Skeletal muscle tissue (tissue), 4 donors: ENCODE data around the gene POU6F2. TPM values are rescaled to one million over a fixed set of nuclear protein-coding genes. Genes with fewer than 3 reads are reported as not detected.

ENCODE experiments used
- H3K27ac ChIP-seq: one replicate; pipeline ENCODE4 v1.7.0; 2013; ENCODE audit warnings: mild to moderate bottlenecking, low read depth, low read length, inconsistent platforms
- H3K27me3 ChIP-seq, 3 donors: one replicate each; pipeline ENCODE4 v1.7.0; 2013; ENCODE audit warnings: low read length in 3 of 3; ENCODE audit not compliant: control insufficient read depth in 3 of 3, insufficient read depth in 3 of 3
- H3K36me3 ChIP-seq, 3 donors: one replicate each; pipeline ENCODE4 v1.7.0; 2013; ENCODE audit warnings: low read length in 3 of 3; ENCODE audit not compliant: control insufficient read depth in 3 of 3, insufficient read depth in 3 of 3
- H3K4me1 ChIP-seq, 3 donors: one replicate each; pipeline ENCODE4 v1.7.0; 2013; ENCODE audit warnings: low read length in 3 of 3, mild to moderate bottlenecking in 3 of 3; ENCODE audit not compliant: control insufficient read depth in 3 of 3, insufficient read depth in 3 of 3
- H3K4me3 ChIP-seq, 3 donors: one replicate each; pipeline ENCODE4 v1.7.0; 2013; ENCODE audit warnings: low read length in 3 of 3
- H3K9ac ChIP-seq, 3 donors: one replicate each; pipeline ENCODE4 v1.7.0; 2013; ENCODE audit warnings: low read length in 3 of 3, mild to moderate bottlenecking in 3 of 3, moderate library complexity in 2 of 3, low read depth in 1 of 3
- H3K9me3 ChIP-seq, 3 donors: one replicate each; pipeline ENCODE4 v1.7.0; 2013; ENCODE audit warnings: low read length in 3 of 3; ENCODE audit not compliant: control insufficient read depth in 3 of 3
- total RNA-seq: library from RNA; depleted of rRNA; stranded (reverse); fragments of >200 nt; gene quantifications from one replicate; pipeline ENCODE4 v1.2.3, GENCODE V29; 2014
- donor health status: Osteomylitis.

The POU6F2 gene
- total RNA-seq, 1 donor from 2014 or later: not detected

GRCh38 chr7:39432807-39433416 is 455.2 kb downstream of the POU6F2 start:
- Histone ChIP-seq H3K4me3 (no peak overlapping the region), H3K9me3 (no peaks in the 10 kb centered on the region), H3K27ac (no peak overlapping the region), H3K9ac (no peak overlapping the region), H3K36me3 (no peaks in the 10 kb centered on the region), H3K4me1 (no peaks in the 10 kb centered on the region), H3K27me3 (peaks cover 0 to 5% (median 0%) of the 10 kb centered on the region in 3 donors)

GRCh38 chr7:39433550-39433949 is 455.8 kb downstream of the POU6F2 start:
- H3K4me1 ChIP-seq: no peaks in the 10 kb centered on the region
- no peaks in the 10 kb centered on the region for H3K36me3 ChIP-seq
- H3K4me3 ChIP-seq: no peak overlapping the region
- H3K9ac ChIP-seq: no peak overlapping the region
- H3K27me3 ChIP-seq: peaks cover 0 to 5% (median 0%) of the 10 kb centered on the region in 3 donors
- no peaks in the 10 kb centered on the region for H3K9me3 ChIP-seq
- H3K27ac ChIP-seq: no peak overlapping the region

DNA sequence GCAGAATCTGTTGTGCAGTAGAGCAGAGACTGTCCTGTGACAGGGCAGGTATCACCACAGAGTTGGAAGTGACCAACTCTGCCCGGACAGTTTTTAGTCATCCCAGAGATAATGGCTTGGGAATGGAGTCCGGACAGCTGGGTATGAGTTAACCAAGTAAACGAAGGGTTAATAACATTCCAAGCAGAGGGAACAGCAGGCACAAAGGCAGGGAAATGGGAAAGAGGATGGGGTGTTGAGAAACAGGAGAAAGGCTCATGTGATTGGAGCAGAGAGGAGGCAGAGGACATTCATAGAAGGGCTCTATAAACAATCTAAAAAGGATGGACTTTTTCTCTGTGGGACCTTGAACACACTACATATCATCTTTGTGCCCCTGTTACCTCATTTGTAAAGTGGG is 456.3 kb downstream of the POU6F2 start:
- Histone ChIP-seq H3K27me3 (peaks cover 0 to 5% (median 0%) of the 10 kb centered on the region in 3 donors), H3K4me3 (no peak overlapping the region), H3K27ac (no peak overlapping the region), H3K9me3 (no peaks in the 10 kb centered on the region), H3K36me3 (no peaks in the 10 kb centered on the region), H3K4me1 (no peaks in the 10 kb centered on the region), H3K9ac (no peak overlapping the region)

- no peak overlapping the region for H3K9ac ChIP-seq
- H3K9me3 ChIP-seq: no peaks in the 10 kb centered on the region
- H3K4me1 ChIP-seq: no peaks in the 10 kb centered on the region
- H3K4me3 ChIP-seq: no peak overlapping the region
- H3K27ac ChIP-seq: no peak overlapping the region
- H3K36me3 ChIP-seq: no peaks in the 10 kb centered on the region
- H3K27me3 ChIP-seq: peaks cover 0 to 5% (median 0%) of the 10 kb centered on the region in 3 donors
These were observed 468.8 kb downstream of the POU6F2 start for GRCh38 chr7:39446546-39446945.

GRCh38 chr7:39451901-39452300 is 474.2 kb downstream of the POU6F2 start:
- H3K36me3 ChIP-seq: no peaks in the 10 kb centered on the region
- H3K9me3 ChIP-seq: no peaks in the 10 kb centered on the region
- no peaks in the 10 kb centered on the region for H3K27me3 ChIP-seq
- no peak overlapping the region for H3K27ac ChIP-seq
- no peaks in the 10 kb centered on the region for H3K4me1 ChIP-seq
- no peak overlapping the region for H3K4me3 ChIP-seq
- no peak overlapping the region for H3K9ac ChIP-seq

DNA sequence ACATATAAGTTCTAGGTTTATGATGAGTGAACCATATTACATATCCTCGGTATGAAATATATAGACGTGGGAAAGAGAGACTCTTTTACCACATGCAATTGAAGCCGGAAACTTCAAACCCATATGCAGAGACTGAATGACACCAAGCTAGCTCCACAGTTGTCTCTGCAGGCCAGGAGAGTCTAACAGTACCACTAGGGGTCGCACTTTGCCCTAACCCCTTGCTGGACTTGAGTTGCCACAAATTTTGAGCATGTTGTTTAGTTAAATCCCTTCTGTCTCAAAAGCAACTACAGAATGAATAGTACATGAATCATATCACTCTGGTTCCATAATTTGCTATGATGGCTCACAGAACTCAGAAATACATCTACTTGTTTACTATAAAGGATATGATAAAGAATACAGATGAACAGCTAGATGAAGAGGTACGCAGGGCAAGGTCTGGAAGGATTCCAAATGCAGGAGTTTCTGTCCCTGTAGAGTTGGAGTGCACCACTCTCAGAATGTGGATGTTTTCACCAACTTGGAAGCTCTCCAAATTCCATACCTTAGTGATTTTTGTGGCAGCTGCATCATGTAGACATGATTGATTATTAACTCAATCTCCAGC is 476.1 kb downstream of the POU6F2 start:
- no peaks in the 10 kb centered on the region for H3K9me3 ChIP-seq
- H3K36me3 ChIP-seq: no peaks in the 10 kb centered on the region
- H3K27ac ChIP-seq: no peak overlapping the region
- H3K9ac ChIP-seq: no peak overlapping the region
- no peak overlapping the region for H3K4me3 ChIP-seq
- no peaks in the 10 kb centered on the region for H3K27me3 ChIP-seq
- peaks cover 0 to 3% (median 2%) of the 10 kb centered on the region in 3 donors for H3K4me1 ChIP-seq

- peak overlapping the region; percentile 60 to 80 (median 63) for H3K4me3 ChIP-seq
- H3K9ac ChIP-seq: peak overlapping the region; percentile 45 to 65 (median 60)
- H3K9me3 ChIP-seq: no peaks in the 10 kb centered on the region
- H3K27me3 ChIP-seq: no peaks in the 10 kb centered on the region
- H3K27ac ChIP-seq: no peak overlapping the region
- peaks cover 0 to 3% (median 2%) of the 10 kb centered on the region in 3 donors for H3K4me1 ChIP-seq
- no peaks in the 10 kb centered on the region for H3K36me3 ChIP-seq
These were observed 480.5 kb downstream of the POU6F2 start for GRCh38 chr7:39458061-39458745.

DNA sequence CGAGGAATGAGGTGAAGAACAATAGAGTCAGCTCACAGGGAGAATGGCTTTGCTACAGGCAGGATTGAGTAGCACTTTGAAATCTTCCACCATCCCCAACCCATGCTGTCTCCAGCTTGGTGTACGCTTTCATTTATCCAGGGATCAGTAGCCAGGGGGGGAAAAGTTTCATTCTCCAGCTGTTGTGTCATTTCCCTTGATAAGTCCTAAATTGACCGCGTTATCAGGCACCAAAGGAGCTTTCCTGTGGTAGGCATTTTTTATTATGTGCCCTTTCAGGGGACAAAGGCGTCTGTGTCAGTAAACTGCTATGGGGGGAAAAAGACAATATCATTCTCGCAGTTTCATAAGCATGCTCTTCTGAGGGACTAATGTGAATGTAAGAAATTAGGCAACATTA is 481.9 kb downstream of the POU6F2 start:
- Histone ChIP-seq H3K27me3 (no peaks in the 10 kb centered on the region), H3K36me3 (no peaks in the 10 kb centered on the region), H3K27ac (no peak overlapping the region), H3K4me3 (no peak overlapping the region), H3K4me1 (peaks cover 0 to 3% (median 2%) of the 10 kb centered on the region in 3 donors), H3K9me3 (no peaks in the 10 kb centered on the region), H3K9ac (no peak overlapping the region)

- Histone ChIP-seq H3K4me1 (peaks cover 0 to 3% (median 2%) of the 10 kb centered on the region in 3 donors), H3K9ac (no peak overlapping the region)
These were observed 482.8 kb downstream of the POU6F2 start for GRCh38 chr7:39460486-39460885.

DNA sequence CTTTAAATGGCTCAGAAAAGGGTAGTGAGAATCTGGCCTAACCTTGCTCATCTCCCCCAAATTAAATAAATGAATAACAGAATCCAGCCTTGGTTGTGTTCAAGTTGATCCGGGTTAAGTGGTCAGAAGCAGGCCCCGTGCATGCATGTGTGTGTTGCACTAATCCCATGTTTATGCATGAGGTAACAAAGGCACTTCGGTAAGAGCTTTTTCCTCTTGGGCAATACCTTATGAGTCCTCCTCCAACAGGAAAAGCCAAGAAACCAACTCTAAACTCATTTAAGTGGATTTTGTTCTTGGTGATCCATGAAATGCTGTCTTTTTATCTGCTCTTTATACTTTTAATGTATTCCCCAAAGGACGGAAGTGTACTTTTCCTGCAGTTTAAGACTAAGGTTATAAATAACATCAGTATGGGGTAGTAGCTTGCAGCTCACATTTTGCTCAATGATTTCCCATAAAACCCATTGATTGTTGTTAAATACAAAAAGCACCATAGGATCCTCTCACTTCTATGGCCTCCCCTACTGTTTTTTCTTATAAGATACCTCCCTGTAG is 483.6 kb downstream of the POU6F2 start:
- Histone ChIP-seq H3K9me3 (no peaks in the 10 kb centered on the region), H3K27ac (no peak overlapping the region), H3K36me3 (no peaks in the 10 kb centered on the region), H3K4me3 (no peak overlapping the region), H3K4me1 (peaks cover 0 to 3% (median 2%) of the 10 kb centered on the region in 3 donors), H3K9ac (no peak overlapping the region), H3K27me3 (no peaks in the 10 kb centered on the region)

More at GRCh38 chr7:39460486-39460885, 482.8 kb downstream of the POU6F2 start:
- no peak overlapping the region for H3K4me3 ChIP-seq
- no peaks in the 10 kb centered on the region for H3K9me3 ChIP-seq
- no peak overlapping the region for H3K27ac ChIP-seq
- no peaks in the 10 kb centered on the region for H3K36me3 ChIP-seq
- H3K27me3 ChIP-seq: no peaks in the 10 kb centered on the region
